GM18867 (cell line): ENCODE measurements around the gene RNASE4.
"Not testable (repeated sequence)": the region's sequence is repeated elsewhere in the genome, so short reads cannot be mapped to it uniquely, and the experiment has no call there.

ENCODE experiments used
- ATAC-seq: cut with Tn5 transposase; IDR thresholded peaks from one replicate; pipeline ENCODE4 v1.9.1; 2021; ENCODE audit warnings: mild to moderate bottlenecking, moderate library complexity; ENCODE audit not compliant: unreplicated experiment

Gene RNASE4

GRCh38 chr14:20734430-20734806, 50.1 kb downstream of the RNASE4 start:
- ATAC-seq: no peak

DNA sequence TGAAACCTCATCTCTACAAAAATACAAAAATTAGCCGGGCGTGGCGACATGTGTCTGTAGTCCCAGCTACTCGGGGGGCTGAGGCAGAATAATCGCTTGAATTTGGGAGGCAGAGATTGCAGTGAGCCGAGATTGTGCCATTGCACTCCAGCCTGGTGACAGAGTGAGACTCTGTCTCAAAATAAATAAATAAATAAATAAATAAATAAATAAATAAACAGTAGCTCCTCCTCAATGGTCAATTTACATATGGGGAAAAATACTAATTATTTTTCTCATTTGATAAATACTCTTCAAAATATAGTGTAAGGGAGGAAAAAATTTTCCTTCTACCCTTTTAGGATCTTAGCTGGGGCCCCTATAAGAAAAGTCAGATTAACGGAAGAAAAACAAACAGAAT, 53.9 kb downstream of the RNASE4 start:
- not testable (repeated sequence) for ATAC-seq

GRCh38 chr14:20742132-20742531, 57.8 kb downstream of the RNASE4 start:
- no peak for ATAC-seq

- no peak for ATAC-seq
Observed at GRCh38 chr14:20743556-20743955, 59.2 kb downstream of the RNASE4 start.

- no peak for ATAC-seq
Observed at GRCh38 chr14:20745571-20746358, 61.4 kb downstream of the RNASE4 start, which contains the start of gene EDDM3A. TSS of gene EDDM3A (plus strand) at chr14:20745887. CDS start at chr14:20747581, 1,694 bp downstream.

GRCh38 chr14:20746566-20746965, 62.2 kb downstream of the RNASE4 start:
- no peak for ATAC-seq

- ATAC-seq: no peak
Observed at GRCh38 chr14:20748439-20748838, 64.1 kb downstream of the RNASE4 start.

DNA sequence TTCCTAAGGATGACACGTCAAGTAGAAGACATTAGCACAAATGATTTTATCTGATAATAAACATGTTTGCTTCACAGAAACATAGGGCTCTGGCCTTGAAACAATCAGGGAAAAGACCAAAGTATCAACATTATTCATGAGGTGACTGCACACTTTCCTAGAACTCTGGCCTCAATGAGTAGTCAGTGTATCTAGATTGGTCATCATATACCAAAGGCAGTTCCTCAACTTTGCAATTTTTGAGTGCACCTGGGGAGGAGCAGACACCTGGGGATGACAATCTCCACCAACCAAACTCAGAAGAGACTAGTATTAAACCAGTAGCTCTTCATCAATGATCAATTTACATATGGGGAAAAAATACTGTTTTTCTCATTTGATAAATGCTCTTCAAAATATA, 65.8 kb downstream of the RNASE4 start:
- no peak for ATAC-seq
